Measurements from ENCODE around the gene PUM2. TPM values are rescaled to one million over a fixed set of nuclear protein-coding genes. Genes with fewer than 3 reads are reported as not detected.

PUM2 gene
- total and polyA plus RNA-seq, 2 of the 8 experiments (the other 6 are each of a cell fraction or from before 2014, with no cell fraction given) = 46.6 to 114 TPM

DNA sequence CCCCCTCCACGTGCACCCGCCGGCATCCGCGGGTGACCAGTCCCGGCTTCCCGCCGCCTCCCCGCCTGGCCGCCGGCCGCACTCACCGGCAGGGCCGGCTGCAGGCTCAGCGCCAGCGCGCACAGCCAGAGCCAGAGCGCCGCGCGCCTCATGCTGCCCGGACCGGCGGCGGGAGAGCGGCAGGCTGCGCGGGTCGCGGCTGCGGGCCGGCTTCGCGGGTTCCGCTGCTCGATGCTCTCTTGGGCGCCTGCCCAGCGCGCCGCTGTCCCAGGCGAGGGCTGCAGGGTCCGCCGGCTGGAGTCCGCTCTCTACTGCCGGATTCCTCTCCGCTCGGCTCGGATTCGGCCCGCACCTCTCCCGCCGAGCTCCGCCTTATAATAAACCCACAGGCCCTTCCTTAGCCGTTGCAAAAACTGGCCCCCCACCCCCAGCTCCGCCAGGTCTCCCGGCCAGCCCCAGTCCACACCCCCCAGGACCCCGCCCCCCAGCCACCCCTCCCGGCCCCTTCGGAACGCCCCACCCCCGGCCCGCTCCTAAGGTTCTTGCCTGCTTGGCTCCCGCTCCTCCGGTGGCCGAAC is 125.8 kb downstream of the PUM2 start, which contains the start of gene SDC1 (continued):
- TF ChIP-seq KDM4A (IDR thresholded peaks at IDR 0.05; ENCODE audit: low read depth, low read length, severe bottlenecking) = peak; percentile 80
- TF ChIP-seq FOSL1 (IDR thresholded peaks at IDR 0.05; ENCODE audit: insufficient read depth, low read depth, low read length) = no peak

Measured in H1 (cell line).